KMS-11 (cell line): ENCODE results near the gene OAT.

Experiments
- H2AFZ ChIP-seq: fragments of 200-600 bp; sonication (generic); 2 replicates; pipeline ENCODE4 v1.6.1; 2016; ENCODE audit warnings: antibody characterized with exemption, mixed run types, low read depth
- H3K27ac ChIP-seq: fragments of 200-600 bp; sonication (generic); 2 replicates; pipeline ENCODE4 v1.6.1; 2016; ENCODE audit warnings: mild to moderate bottlenecking, mixed run types
- H3K27me3 ChIP-seq: fragments of 200-600 bp; sonication (generic); 2 replicates; pipeline ENCODE4 v1.6.1; 2017; ENCODE audit warnings: mild to moderate bottlenecking, low read depth, mixed run types, moderate library complexity; ENCODE audit not compliant: insufficient read depth
- H3K36me3 ChIP-seq: fragments of 200-600 bp; sonication (generic); 2 replicates; pipeline ENCODE4 v1.6.1; 2017; ENCODE audit warnings: mild to moderate bottlenecking, mixed run types; ENCODE audit not compliant: insufficient read depth
- H3K4me1 ChIP-seq: fragments of 200-600 bp; sonication (generic); 2 replicates; pipeline ENCODE4 v1.6.1; 2016; ENCODE audit warnings: mild to moderate bottlenecking, low read depth, mixed run types; ENCODE audit not compliant: poor library complexity, severe bottlenecking
- H3K4me2 ChIP-seq: fragments of 200-600 bp; sonication (generic); 2 replicates; pipeline ENCODE4 v1.7.0; 2016; ENCODE audit warnings: mild to moderate bottlenecking, mixed run types
- H3K4me3 ChIP-seq: fragments of 200-600 bp; sonication (generic); IDR thresholded peaks from 2 replicates; pipeline ENCODE4 v1.6.1; 2017; ENCODE audit warnings: low read depth, low read length, mixed read lengths; ENCODE audit not compliant: insufficient read depth
- H3K79me2 ChIP-seq: fragments of 200-600 bp; sonication (generic); 2 replicates; pipeline ENCODE4 v1.6.1; 2016; ENCODE audit warnings: low read depth, mixed run types; ENCODE audit not compliant: insufficient read depth
- H3K9ac ChIP-seq: fragments of 200-600 bp; sonication (generic); 2 replicates; pipeline ENCODE4 v1.6.1; 2016; ENCODE audit warnings: mild to moderate bottlenecking, mixed run types
- H4K20me1 ChIP-seq: fragments of 200-600 bp; sonication (generic); 2 replicates; pipeline ENCODE4 v1.6.1; 2016; ENCODE audit warnings: mild to moderate bottlenecking, mixed run types; ENCODE audit not compliant: insufficient read depth
- CTCF ChIP-seq: fragments of 200-600 bp; sonication (generic); conservative IDR thresholded peaks from 2 replicates; pipeline ENCODE4 v1.6.1; 2017; ENCODE audit warnings: low read depth, mild to moderate bottlenecking, antibody characterized with exemption, low read length, moderate library complexity, mixed read lengths

OAT gene

GRCh38 chr10:124430077-124430476 lies 11.4 kb upstream of the OAT start:
- H3K27ac ChIP-seq, result no peak overlapping the region
- H4K20me1 ChIP-seq, result no peaks in the 10 kb centered on the region
- H3K36me3 ChIP-seq, result no peaks in the 10 kb centered on the region
- no peak overlapping the region for H3K4me3 ChIP-seq
- peaks cover 5% of the 10 kb centered on the region for H3K4me1 ChIP-seq
- H3K27me3 ChIP-seq, result no peaks in the 10 kb centered on the region
- no peak for TF ChIP-seq CTCF
- H2AFZ ChIP-seq, result no peak overlapping the region
- H3K4me2 ChIP-seq, result no peak overlapping the region
- H3K79me2 ChIP-seq, result no peaks in the 10 kb centered on the region
- H3K9ac ChIP-seq, result no peak overlapping the region

- no peaks in the 10 kb centered on the region for H4K20me1 ChIP-seq
- peaks cover under 1% of the 10 kb centered on the region for H3K4me1 ChIP-seq
- H3K27me3 ChIP-seq, result no peaks in the 10 kb centered on the region
- H2AFZ ChIP-seq, result no peak overlapping the region
- no peak overlapping the region for H3K4me3 ChIP-seq
- H3K27ac ChIP-seq, result no peak overlapping the region
- H3K4me2 ChIP-seq, result no peak overlapping the region
- H3K36me3 ChIP-seq, result no peaks in the 10 kb centered on the region
- no peaks in the 10 kb centered on the region for H3K79me2 ChIP-seq
- no peak for TF ChIP-seq CTCF
- no peak overlapping the region for H3K9ac ChIP-seq
These were observed 10.9 kb upstream of the OAT start for GRCh38 chr10:124429576-124429975.

GRCh38 chr10:124428207-124428777 lies 9.6 kb upstream of the OAT start:
- H3K79me2 ChIP-seq, result no peaks in the 10 kb centered on the region
- H3K4me1 ChIP-seq, result no peaks in the 10 kb centered on the region
- H3K36me3 ChIP-seq, result no peaks in the 10 kb centered on the region
- no peak overlapping the region for H2AFZ ChIP-seq
- no peak for TF ChIP-seq CTCF
- no peaks in the 10 kb centered on the region for H4K20me1 ChIP-seq
- H3K27ac ChIP-seq, result no peak overlapping the region
- H3K4me3 ChIP-seq, result no peak overlapping the region
- no peak overlapping the region for H3K9ac ChIP-seq
- no peaks in the 10 kb centered on the region for H3K27me3 ChIP-seq
- H3K4me2 ChIP-seq, result no peak overlapping the region

GRCh38 chr10:124425227-124425962 lies 6.7 kb upstream of the OAT start:
- no peaks in the 10 kb centered on the region for H3K36me3 ChIP-seq

More at GRCh38 chr10:124425227-124425962, 6.7 kb upstream of the OAT start:
- Histone ChIP-seq H3K27me3 (no peaks in the 10 kb centered on the region), H3K9ac (no peak overlapping the region), H3K4me3 (no peak overlapping the region), H3K79me2 (no peaks in the 10 kb centered on the region), H4K20me1 (no peaks in the 10 kb centered on the region), H3K4me2 (no peak overlapping the region), H3K4me1 (no peaks in the 10 kb centered on the region), H3K27ac (no peak overlapping the region), H2AFZ (no peak overlapping the region)
- TF ChIP-seq CTCF, result no peak
